Measurements from ENCODE around the gene NF2.

GRCh38 chr22:29621761-29622526 lies 18.5 kb downstream of the NF2 start:
- TF ChIP-seq, protein P1, sequence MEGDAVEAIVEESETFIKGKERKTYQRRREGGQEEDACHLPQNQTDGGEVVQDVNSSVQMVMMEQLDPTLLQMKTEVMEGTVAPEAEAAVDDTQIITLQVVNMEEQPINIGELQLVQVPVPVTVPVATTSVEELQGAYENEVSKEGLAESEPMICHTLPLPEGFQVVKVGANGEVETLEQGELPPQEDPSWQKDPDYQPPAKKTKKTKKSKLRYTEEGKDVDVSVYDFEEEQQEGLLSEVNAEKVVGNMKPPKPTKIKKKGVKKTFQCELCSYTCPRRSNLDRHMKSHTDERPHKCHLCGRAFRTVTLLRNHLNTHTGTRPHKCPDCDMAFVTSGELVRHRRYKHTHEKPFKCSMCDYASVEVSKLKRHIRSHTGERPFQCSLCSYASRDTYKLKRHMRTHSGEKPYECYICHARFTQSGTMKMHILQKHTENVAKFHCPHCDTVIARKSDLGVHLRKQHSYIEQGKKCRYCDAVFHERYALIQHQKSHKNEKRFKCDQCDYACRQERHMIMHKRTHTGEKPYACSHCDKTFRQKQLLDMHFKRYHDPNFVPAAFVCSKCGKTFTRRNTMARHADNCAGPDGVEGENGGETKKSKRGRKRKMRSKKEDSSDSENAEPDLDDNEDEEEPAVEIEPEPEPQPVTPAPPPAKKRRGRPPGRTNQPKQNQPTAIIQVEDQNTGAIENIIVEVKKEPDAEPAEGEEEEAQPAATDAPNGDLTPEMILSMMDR (IDR thresholded peaks at IDR 0.05; ENCODE audit: low read depth, low read length): no peak
- TF ChIP-seq POLR2A (IDR thresholded peaks at IDR 0.05; ENCODE audit: extremely low read depth, insufficient read length): no peak

Measured in NB4 (cell line).